WTC11 (cell line): Measurements from ENCODE around the gene MGMT. TPM values are rescaled to one million over a fixed set of nuclear protein-coding genes. Genes with fewer than 3 reads are reported as not detected.

Experiments
- ATAC-seq: fragments of 200-7000 bp; cut with Tn5 transposase; 2 replicates; pipeline ENCODE4 v1.10.0; 2021; ENCODE audit warnings: mild to moderate bottlenecking, moderate library complexity
- CTCF ChIA-PET: fragments of 300-600 bp; sonication (Branson Sonifier 250); formaldehyde crosslinking; loops from one replicate; lab custom pipeline; 2021; ENCODE audit warnings: antibody characterized with exemption; lab: Charles Lee
- POLR2A ChIA-PET: fragments of 350-600 bp; sonication (Branson Sonifier 250); formaldehyde crosslinking; loops from one replicate; lab custom pipeline; 2021; ENCODE audit warnings: antibody characterized with exemption; lab: Charles Lee
- DNase-seq: peaks from one replicate; pipeline ENCODE4 v3.0.0; 2021; ENCODE audit warnings: low spot score
- H3K27ac Mint-ChIP-seq: 2 replicates; pipeline ENCODE4 v1.8.0; 2021; ENCODE audit warnings: mixed read lengths
- H3K27me3 Mint-ChIP-seq: 2 replicates; pipeline ENCODE4 v1.8.0; 2021; ENCODE audit warnings: low read depth, mild to moderate bottlenecking, moderate library complexity, mixed read lengths
- H3K36me3 Mint-ChIP-seq: 2 replicates; pipeline ENCODE4 v1.8.0; 2021; ENCODE audit warnings: mixed read lengths
- H3K4me1 Mint-ChIP-seq: 2 replicates; pipeline ENCODE4 v1.8.0; 2022; ENCODE audit warnings: mixed read lengths
- H3K4me3 Mint-ChIP-seq: 2 replicates; pipeline ENCODE4 v1.8.0; 2021; ENCODE audit warnings: mild to moderate bottlenecking, moderate library complexity, mixed read lengths
- H3K9me3 Mint-ChIP-seq: 2 replicates; pipeline ENCODE4 v1.8.0; 2021; ENCODE audit warnings: mixed read lengths
- AR ChIP-seq: fragments of 250-450 bp; sonication (Bioruptor Pico); IDR thresholded peaks from 2 replicates; pipeline ENCODE4 v1.9.0; 2021; ENCODE audit warnings: mild to moderate bottlenecking
- CDX4 ChIP-seq: fragments of 250-450 bp; sonication (Bioruptor Pico); IDR thresholded peaks from 2 replicates; pipeline ENCODE4 v1.9.0; 2021; ENCODE audit warnings: moderate library complexity, mild to moderate bottlenecking, inconsistent platforms, borderline replicate concordance
- ELF4 ChIP-seq: sonication (generic); formaldehyde crosslinking; IDR thresholded peaks from 2 replicates; pipeline ENCODE4 v1.8.1; 2022; ENCODE audit warnings: low read depth, mild to moderate bottlenecking, moderate library complexity, missing genetic modification reagents
- EMX1 ChIP-seq: fragments of 250-450 bp; sonication (Bioruptor Pico); IDR thresholded peaks from 2 replicates; pipeline ENCODE4 v1.8.0; 2021; ENCODE audit warnings: mild to moderate bottlenecking
- ESRRA ChIP-seq: sonication (generic); formaldehyde crosslinking; IDR thresholded peaks from 2 replicates; pipeline ENCODE4 v1.8.1; 2022; ENCODE audit warnings: mild to moderate bottlenecking, missing genetic modification reagents, borderline replicate concordance
- ETV6 ChIP-seq: sonication (generic); formaldehyde crosslinking; IDR thresholded peaks from 2 replicates; pipeline ENCODE4 v1.8.1; 2022; ENCODE audit warnings: mild to moderate bottlenecking, missing genetic modification reagents
- FOXK1 ChIP-seq: sonication (generic); formaldehyde crosslinking; IDR thresholded peaks from 2 replicates; pipeline ENCODE4 v1.8.0; 2022; ENCODE audit warnings: mild to moderate bottlenecking, moderate library complexity, missing genetic modification reagents
- FOXP1 ChIP-seq: sonication (generic); formaldehyde crosslinking; IDR thresholded peaks from 2 replicates; pipeline ENCODE4 v1.8.0; 2022; ENCODE audit warnings: missing genetic modification reagents, mild to moderate bottlenecking, moderate library complexity, borderline replicate concordance
- GABPB1 ChIP-seq: sonication (generic); formaldehyde crosslinking; IDR thresholded peaks from 2 replicates; pipeline ENCODE4 v1.8.1; 2023; ENCODE audit warnings: mild to moderate bottlenecking, missing genetic modification reagents
- GRHL2 ChIP-seq: fragments of 250-450 bp; sonication (Bioruptor Pico); IDR thresholded peaks from 2 replicates; pipeline ENCODE4 v1.8.0; 2022; ENCODE audit warnings: mild to moderate bottlenecking, moderate library complexity; ENCODE audit not compliant: insufficient replicate concordance, severe bottlenecking
- HMGXB4 ChIP-seq: sonication (generic); formaldehyde crosslinking; IDR thresholded peaks from 2 replicates; pipeline ENCODE4 v1.8.1; 2023; ENCODE audit warnings: mild to moderate bottlenecking, moderate library complexity, missing genetic modification reagents
- IRF2 ChIP-seq: sonication (generic); formaldehyde crosslinking; IDR thresholded peaks from 2 replicates; pipeline ENCODE4 v1.8.0; 2022; ENCODE audit warnings: low read depth, missing genetic modification reagents, borderline replicate concordance
- MYBL2 ChIP-seq: sonication (generic); formaldehyde crosslinking; IDR thresholded peaks from 2 replicates; pipeline ENCODE4 v1.8.1; 2023; ENCODE audit warnings: mild to moderate bottlenecking, moderate library complexity, missing genetic modification reagents
- NR3C1 ChIP-seq: sonication (generic); formaldehyde crosslinking; conservative IDR thresholded peaks from 2 replicates; pipeline ENCODE4 v1.8.1; 2023; ENCODE audit warnings: low read depth, mild to moderate bottlenecking, missing genetic modification reagents
- RORB ChIP-seq: fragments of 250-450 bp; sonication (Bioruptor Pico); IDR thresholded peaks from 2 replicates; pipeline ENCODE4 v1.9.0; 2021; ENCODE audit warnings: mild to moderate bottlenecking
- SOX15 ChIP-seq: fragments of 250-450 bp; sonication (Bioruptor Pico); IDR thresholded peaks from 2 replicates; pipeline ENCODE4 v1.9.0; 2021; ENCODE audit warnings: mild to moderate bottlenecking
- ZBTB43 ChIP-seq: sonication (generic); formaldehyde crosslinking; IDR thresholded peaks from 2 replicates; pipeline ENCODE4 v1.8.1; 2023; ENCODE audit warnings: mild to moderate bottlenecking, missing genetic modification reagents
- ZNF263 ChIP-seq: sonication (generic); formaldehyde crosslinking; IDR thresholded peaks from 2 replicates; pipeline ENCODE4 v1.8.1; 2022; ENCODE audit warnings: low read depth, mild to moderate bottlenecking, moderate library complexity, missing genetic modification reagents
- ZNF317 ChIP-seq: sonication (generic); formaldehyde crosslinking; IDR thresholded peaks from 2 replicates; pipeline ENCODE4 v1.8.1; 2023; ENCODE audit warnings: low read depth, mild to moderate bottlenecking, moderate library complexity, missing genetic modification reagents, borderline replicate concordance
- total RNA-seq: library from RNA; stranded (reverse); gene quantifications from 3 replicates; pipeline ENCODE4 v1.2.3, GENCODE V29; 2021
- TF ChIP-seq, protein P1 (sequence below): sonication (generic); formaldehyde crosslinking; IDR thresholded peaks from 2 replicates; pipeline ENCODE4 v1.8.0; 2022; ENCODE audit warnings: mild to moderate bottlenecking, missing genetic modification reagents

MGMT gene
- total RNA-seq, 1 experiment from 2014 or later: 11.8 TPM

DNA sequence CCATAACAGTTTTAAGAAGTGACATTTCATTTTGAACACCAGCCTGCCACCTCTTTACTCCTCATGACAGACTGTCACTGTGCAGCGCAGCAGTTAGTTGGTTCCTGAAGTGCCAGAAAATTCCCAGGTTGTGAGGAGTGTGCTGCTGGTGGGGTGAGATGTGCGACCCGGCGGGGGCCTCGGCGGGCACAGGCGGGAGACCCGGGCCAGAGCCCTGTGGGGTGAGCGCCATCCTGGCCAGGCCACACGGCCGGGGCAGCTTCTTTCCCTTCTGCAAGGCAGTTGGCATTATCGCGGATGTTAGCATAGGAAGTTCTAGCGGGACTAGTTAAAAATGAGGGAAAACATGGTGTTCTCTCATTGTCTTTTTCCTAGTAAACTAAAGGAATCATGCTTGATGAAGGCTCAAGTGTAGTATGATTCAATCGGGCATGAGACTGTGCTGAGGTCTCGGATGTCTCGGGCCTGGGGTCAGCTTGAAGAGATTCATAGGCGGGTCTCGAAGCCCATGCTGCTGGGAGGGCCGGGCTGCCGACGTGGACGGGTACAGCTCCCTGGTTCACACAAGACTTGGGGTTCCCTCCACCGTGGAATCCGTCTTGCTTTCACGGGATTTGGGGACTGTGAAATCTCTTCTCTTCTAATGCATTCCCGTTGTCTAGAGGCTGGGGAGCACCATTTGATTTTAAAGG is 56.1 kb downstream of the MGMT start:
- DNase-seq (no peak), ATAC-seq (no peak)
- peaks cover 30% of the 10 kb centered on the region for H3K4me1 Mint-ChIP-seq
- TF ChIP-seq GRHL2: no peak
- no peak for TF ChIP-seq ETV6 (CRISPR knock-in tag)
- TF ChIP-seq, protein P1, sequence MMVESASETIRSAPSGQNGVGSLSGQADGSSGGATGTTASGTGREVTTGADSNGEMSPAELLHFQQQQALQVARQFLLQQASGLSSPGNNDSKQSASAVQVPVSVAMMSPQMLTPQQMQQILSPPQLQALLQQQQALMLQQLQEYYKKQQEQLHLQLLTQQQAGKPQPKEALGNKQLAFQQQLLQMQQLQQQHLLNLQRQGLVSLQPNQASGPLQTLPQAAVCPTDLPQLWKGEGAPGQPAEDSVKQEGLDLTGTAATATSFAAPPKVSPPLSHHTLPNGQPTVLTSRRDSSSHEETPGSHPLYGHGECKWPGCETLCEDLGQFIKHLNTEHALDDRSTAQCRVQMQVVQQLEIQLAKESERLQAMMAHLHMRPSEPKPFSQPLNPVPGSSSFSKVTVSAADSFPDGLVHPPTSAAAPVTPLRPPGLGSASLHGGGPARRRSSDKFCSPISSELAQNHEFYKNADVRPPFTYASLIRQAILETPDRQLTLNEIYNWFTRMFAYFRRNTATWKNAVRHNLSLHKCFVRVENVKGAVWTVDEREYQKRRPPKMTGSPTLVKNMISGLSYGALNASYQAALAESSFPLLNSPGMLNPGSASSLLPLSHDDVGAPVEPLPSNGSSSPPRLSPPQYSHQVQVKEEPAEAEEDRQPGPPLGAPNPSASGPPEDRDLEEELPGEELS (CRISPR knock-in tag): no peak
- TF ChIP-seq ELF4 (CRISPR knock-in tag): no peak
- TF ChIP-seq AR (CRISPR knock-in tag): no peak
- TF ChIP-seq, all 79 proteins: peak for 0
- no peaks in the 10 kb centered on the region for H3K27me3 Mint-ChIP-seq
- peaks cover 3% of the 10 kb centered on the region; the same call in 1 of the 2 replicates for H3K9me3 Mint-ChIP-seq
- ChIA-PET CTCF (interaction anchor here (2.4 kb wide), 1 partner anchor 9 kb away, joined by 6 read pairs; no protein-coding TSS in a partner anchor), POLR2A (no interaction called here)
- H3K4me3 Mint-ChIP-seq: no peak overlapping the region
- no peak overlapping the region for H3K27ac Mint-ChIP-seq
- H3K36me3 Mint-ChIP-seq: peaks cover 4% of the 10 kb centered on the region; the same call in 1 of the 2 replicates

DNA sequence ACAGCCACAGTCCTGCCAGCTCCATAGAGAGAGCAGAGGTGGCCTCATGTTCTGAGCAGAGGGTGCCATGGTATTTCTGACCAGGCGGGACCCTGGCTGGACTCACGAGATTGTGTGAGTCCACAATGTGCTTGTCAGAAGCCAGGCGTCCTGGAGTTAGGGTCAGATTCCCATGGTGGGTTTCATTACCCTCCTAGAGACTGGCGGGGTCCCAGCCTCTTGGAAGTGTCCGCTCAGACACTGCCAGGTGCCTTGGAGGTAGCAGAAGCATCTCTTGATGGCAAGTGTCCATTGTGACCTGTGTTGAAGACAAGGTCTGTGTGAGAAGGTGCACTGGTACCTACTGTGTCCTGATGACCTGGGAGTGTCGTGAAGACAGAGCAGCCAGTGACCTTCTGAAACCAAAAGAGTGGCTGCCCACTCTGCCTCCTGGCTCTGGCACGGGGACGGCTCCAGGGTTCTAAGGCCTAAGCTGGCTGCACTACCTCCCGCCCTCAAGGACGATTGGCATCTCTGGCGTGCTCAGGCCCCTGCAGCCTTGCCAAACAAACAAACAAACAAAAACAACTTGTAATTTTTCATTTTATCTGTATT is 56.8 kb downstream of the MGMT start:
- ChIA-PET CTCF (no interaction called here), POLR2A (no interaction called here)
- DNase-seq (no peak), ATAC-seq (no peak)
- H3K4me3 Mint-ChIP-seq: no peak overlapping the region
- no peaks in the 10 kb centered on the region for H3K27me3 Mint-ChIP-seq
- H3K4me1 Mint-ChIP-seq: peaks cover 30% of the 10 kb centered on the region
- H3K27ac Mint-ChIP-seq: no peak overlapping the region
- no peaks in the 10 kb centered on the region; the same call in 1 of the 2 replicates for H3K36me3 Mint-ChIP-seq
- peaks cover 4% of the 10 kb centered on the region; the same call in 1 of the 2 replicates for H3K9me3 Mint-ChIP-seq
- TF ChIP-seq ZBTB43 (CRISPR knock-in tag): no peak
- TF ChIP-seq, protein P1 (CRISPR knock-in tag): no peak
- no peak for TF ChIP-seq ESRRA (CRISPR knock-in tag)
- TF ChIP-seq GABPB1 (CRISPR knock-in tag): no peak
- TF ChIP-seq CDX4 (CRISPR knock-in tag): no peak
- no peak for TF ChIP-seq RORB (CRISPR knock-in tag)
- no peak for TF ChIP-seq ZNF263 (CRISPR knock-in tag)
- TF ChIP-seq FOXK1 (CRISPR knock-in tag): no peak
- no peak for TF ChIP-seq HMGXB4 (CRISPR knock-in tag)
- TF ChIP-seq FOXP1 (CRISPR knock-in tag): no peak
- no peak for TF ChIP-seq ZNF317 (CRISPR knock-in tag)
- TF ChIP-seq SOX15 (CRISPR knock-in tag): no peak
- TF ChIP-seq EMX1 (CRISPR knock-in tag): no peak
- TF ChIP-seq MYBL2: no peak
- no peak for TF ChIP-seq IRF2 (CRISPR knock-in tag)
- TF ChIP-seq NR3C1 (CRISPR knock-in tag): no peak
